Heart right ventricle (tissue), 16 donors: Measurements from ENCODE around the gene THAP7. TPM values are rescaled to one million over a fixed set of nuclear protein-coding genes. Genes with fewer than 3 reads are reported as not detected.

Experiments
- ATAC-seq, 8 donors: fragments of 200-7000 bp; cut with Tn5 transposase; one replicate each; pipeline ENCODE4 v1.9.1; 2020; ENCODE audit warnings: mild to moderate bottlenecking in 8 of 8, moderate library complexity in 8 of 8, moderate number of reproducible peaks in 1 of 8
- DNase-seq, 2 donors: peaks; one replicate each; pipeline ENCODE4 v3.0.0-alpha.2; 2020
- H3K27ac ChIP-seq, 10 donors: fragments of 200-600 bp; sonication (generic) in 2 of 10; one replicate each; pipeline versions ENCODE4 v1.5.0 to v1.8.0; 2020 to 2022; ENCODE audit warnings: mild to moderate bottlenecking in 3 of 10
- H3K27me3 ChIP-seq, 7 donors: fragments of 200-600 bp; one replicate each; pipeline ENCODE4 v1.8.0; 2021 to 2022; ENCODE audit warnings: mild to moderate bottlenecking in 2 of 7
- H3K36me3 ChIP-seq, 9 donors: fragments of 200-600 bp; sonication (generic) in 1 of 9; one replicate each; pipeline versions ENCODE4 v1.5.0 to v1.8.0; 2020 to 2022; ENCODE audit warnings: mild to moderate bottlenecking in 2 of 9
- H3K4me1 ChIP-seq, 9 donors: fragments of 200-600 bp; sonication (generic) in 1 of 9; one replicate each; pipeline versions ENCODE4 v1.5.0 to v1.8.0; 2020 to 2022; ENCODE audit warnings: mild to moderate bottlenecking in 4 of 9
- H3K4me3 ChIP-seq, 10 donors: fragments of 200-600 bp; sonication (generic) in 2 of 10; one replicate each; pipeline versions ENCODE4 v1.5.0 to v1.8.0; 2020 to 2022; ENCODE audit warnings: mild to moderate bottlenecking in 7 of 10, moderate library complexity in 2 of 10
- H3K9me3 ChIP-seq, 11 donors: fragments of 200-600 bp in 10 of 11; sonication (generic) in 2 of 11; one replicate each; pipeline versions ENCODE4 v1.5.0 to v1.8.0; 2013 to 2022; ENCODE audit warnings: mild to moderate bottlenecking in 2 of 11, control low read depth in 1 of 11, moderate library complexity in 1 of 11
- CTCF ChIP-seq, 9 donors: fragments of 200-600 bp; sonication (generic) in 2 of 9; IDR thresholded peaks; one replicate each; pipeline versions ENCODE4 v1.5.0 to v1.8.0; 2021 to 2022; ENCODE audit warnings: antibody characterized with exemption in 9 of 9, mild to moderate bottlenecking in 5 of 9, moderate library complexity in 1 of 9
- WGBS, 2 donors: extraction: QIAGEN DNeasy Blood & Tissue Kit; methylation state at CpG; one replicate each; pipeline ENCODE4 v1.1.7; 2013; ENCODE audit warnings: inconsistent platforms in 1 of 2; 5-methylcytosine and 5-hydroxymethylcytosine counted together
- intact Hi-C, 10 donors: fragments of 100-400 bp; cut with DNase I; formaldehyde crosslinking; loops; one replicate each; pipeline versions ENCODE4 v1.11.1 to v1.14.2; 2022
- polyA plus RNA-seq, 2 donors: library from polyadenylated mRNA; stranded (reverse); fragments of 200-250 nt; gene quantifications; one replicate each; pipeline ENCODE4 v1.2.3, GENCODE V29; 2013
- total RNA-seq, 10 donors: library from RNA; stranded (reverse); fragmentation: NEBNext Ultra II Directional in 3 of 10; extraction: Animal tissue kit (Norgen Biotek cat#: 25700) in 3 of 10; gene quantifications; one replicate each; pipeline versions ENCODE4 v1.2.1 to v1.2.4, GENCODE V29; 2021 to 2023
- donor health status: Arrhythmogenic right ventricular cardiomyopathy.
- donor health status: ischemic (EF 13 %, LVEDD 7.1; RV severe dilation, severe dysfunction).
- donor health status: healthy with polysubstance abuse.
- donor health status: DM: no; HTN: yes; CAD: no.
- donor health status: DM: no; HTN: no; CAD: no.
- donor health status: ischemic (EF 25% LVEDD 6.9; RV normal size, moderate dysfunction).
- donor health status: ischemic (EF 25% LVEDD 5.7; RV mildly dilated, moderate dysfunction).
- donor health status: healthy.
- donor health status: DM: yes; HTN: yes; CAD: no.
- donor health status: Ischemic cardiomyopathy.
- donor health status: ischemic (EF 35%, LVEDD 5.7; RV mildly dilated, moderate dysfunction).
- donor health status: nonischemic (EF 11% LVEDD 7.7; RV severe dilation, severe dysfunction).
- donor health status: DM: yes; HTN: yes; CAD: no.
- donor health status: PGD.
- donor health status: ischemic (EF 29% LVEDD 5.4; RV normal size, mild dysfunction).
- donor health status: nonischemic (EF 23%, LVEDD 6.1; RV moderate dilation, normal function).

THAP7 gene
- total and polyA plus RNA-seq, 12 donors, result 15.5 to 54.9 (median 18.1) TPM

DNA sequence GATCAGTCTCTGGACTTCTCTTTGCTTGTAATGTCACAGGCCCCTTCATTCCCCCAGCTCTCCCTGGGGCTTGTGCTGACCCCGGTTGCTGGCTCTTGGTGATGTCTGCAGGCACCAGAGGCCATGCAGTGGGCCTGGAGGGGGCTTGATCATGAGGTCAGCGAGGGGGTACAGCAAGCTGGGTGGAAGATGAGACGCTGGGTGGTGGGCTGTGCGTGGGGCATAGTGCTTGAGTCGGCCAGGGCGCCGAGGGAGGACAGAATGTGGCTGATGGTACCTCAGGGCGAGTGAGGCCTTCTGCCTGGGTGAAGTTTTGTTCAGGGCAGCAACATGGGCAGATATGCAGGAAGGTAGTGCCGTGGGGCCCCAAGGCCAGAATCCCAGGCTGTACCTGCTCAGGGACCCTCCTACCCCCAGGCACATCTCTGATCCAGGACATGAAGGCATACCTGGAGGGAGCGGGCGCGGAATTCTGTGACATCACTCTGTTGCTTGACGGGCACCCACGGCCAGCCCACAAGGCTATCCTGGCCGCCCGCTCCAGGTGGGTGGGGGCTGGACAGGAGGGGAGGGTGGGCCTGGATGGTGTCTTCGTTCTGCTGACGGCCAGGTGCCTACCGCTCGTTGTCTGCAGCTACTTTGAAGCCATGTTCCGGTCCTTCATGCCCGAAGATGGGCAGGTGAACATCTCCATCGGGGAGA is 6.4 kb downstream of the THAP7 start:
- H3K4me3 ChIP-seq, result no peak overlapping the region
- H3K27me3 ChIP-seq, result no peaks in the 10 kb centered on the region
- peaks cover 1 to 14% (median 11%) of the 10 kb centered on the region in 9 donors for H3K4me1 ChIP-seq
- H3K36me3 ChIP-seq, result peaks cover 0 to 100% (median 42%) of the 10 kb centered on the region in 9 donors
- WGBS, 2 donors, result 91 to 94% methylated on average over 23 of the region's 23 CpGs
- intact Hi-C loops, result no loop called here
- ATAC-seq, result no peak
- TF ChIP-seq CTCF (IDR thresholded peaks at IDR 0.05), result no peak
- DNase-seq, result no peak
- no peaks in the 10 kb centered on the region for H3K9me3 ChIP-seq
- H3K27ac ChIP-seq, result no peak overlapping the region

DNA sequence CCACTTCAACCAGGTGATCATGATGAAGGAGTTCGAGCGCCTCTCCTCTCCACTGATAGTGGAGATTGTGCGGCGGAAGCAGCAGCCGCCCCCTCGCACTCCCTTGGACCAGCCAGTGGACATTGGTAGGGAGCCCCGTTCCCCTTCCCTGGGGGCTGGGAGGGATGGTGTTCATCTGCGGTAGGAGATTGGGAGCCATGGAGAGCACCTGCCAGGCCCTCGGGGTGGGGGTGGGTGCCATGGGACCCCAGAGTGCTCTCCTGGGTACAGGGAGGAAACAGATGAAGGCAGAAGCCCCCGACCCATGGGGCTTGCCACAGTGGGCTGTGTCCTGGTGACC is 7.0 kb downstream of the THAP7 start:
- DNase-seq, result no peak
- no peak overlapping the region for H3K4me3 ChIP-seq
- TF ChIP-seq CTCF (IDR thresholded peaks at IDR 0.05), result no peak
- H3K4me1 ChIP-seq, result peaks cover 0 to 8% (median 5%) of the 10 kb centered on the region in 9 donors
- H3K27me3 ChIP-seq, result no peaks in the 10 kb centered on the region
- intact Hi-C loops, result no loop called here
- WGBS, 2 donors, result 92 to 93% methylated on average over 10 of the region's 10 CpGs
- H3K9me3 ChIP-seq, result no peaks in the 10 kb centered on the region
- peaks cover 0 to 100% (median 36%) of the 10 kb centered on the region in 9 donors for H3K36me3 ChIP-seq
- ATAC-seq, result no peak
- no peak overlapping the region for H3K27ac ChIP-seq

DNA sequence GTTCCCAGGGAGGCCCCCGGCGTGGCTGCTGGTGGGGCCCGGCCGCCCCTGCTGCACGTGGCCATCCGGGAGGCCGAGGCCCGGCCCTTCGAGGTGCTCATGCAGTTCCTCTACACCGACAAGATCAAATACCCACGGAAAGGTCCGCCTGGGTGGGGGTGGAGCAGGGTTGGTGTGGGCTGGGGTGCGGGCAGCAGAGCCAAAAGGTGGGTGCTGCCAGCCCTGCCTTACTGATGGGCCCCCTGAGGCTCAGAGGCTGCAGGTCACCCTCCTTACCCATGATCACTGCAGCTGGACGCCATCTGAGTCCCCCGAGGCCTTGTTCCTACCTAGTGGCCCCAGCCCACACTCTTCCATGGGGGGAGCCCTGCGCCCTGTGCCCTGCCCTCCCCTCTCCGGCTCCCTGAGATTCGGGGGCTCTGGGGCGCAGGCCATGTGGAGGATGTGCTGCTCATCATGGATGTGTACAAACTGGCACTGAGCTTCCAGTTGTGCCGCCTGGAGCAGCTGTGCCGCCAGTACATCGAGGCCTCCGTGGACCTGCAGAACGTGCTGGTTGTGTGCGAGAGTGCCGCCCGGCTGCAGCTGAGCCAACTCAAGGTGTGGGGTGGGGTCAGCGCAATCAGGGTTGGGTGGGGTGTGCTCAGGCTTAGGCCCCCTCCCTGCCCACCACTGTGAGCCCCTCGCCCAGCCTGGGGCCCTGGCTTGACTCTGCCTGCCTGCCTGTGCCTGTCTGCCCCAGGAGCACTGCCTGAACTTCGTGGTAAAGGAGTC is 7.6 kb downstream of the THAP7 start:
- ATAC-seq (no peak), DNase-seq (no peak)
- peaks cover 0 to 96% (median 31%) of the 10 kb centered on the region in 9 donors for H3K36me3 ChIP-seq
- no peak overlapping the region for H3K4me3 ChIP-seq
- H3K9me3 ChIP-seq, result no peaks in the 10 kb centered on the region
- intact Hi-C loops, result no loop called here
- TF ChIP-seq CTCF (IDR thresholded peaks at IDR 0.05), result no peak
- peaks cover 0 to 2% (median 0%) of the 10 kb centered on the region in 9 donors for H3K4me1 ChIP-seq
- H3K27ac ChIP-seq, result no peak overlapping the region
- WGBS, 2 donors, result 93 to 95% methylated on average over 30 of the region's 30 CpGs
- H3K27me3 ChIP-seq, result no peaks in the 10 kb centered on the region

- H3K4me1 ChIP-seq, result no peaks in the 10 kb centered on the region
- H3K36me3 ChIP-seq, result peaks cover 0 to 93% (median 29%) of the 10 kb centered on the region in 9 donors
- H3K4me3 ChIP-seq, result no peak overlapping the region
- no peak overlapping the region for H3K27ac ChIP-seq
- 94 to 95% methylated on average over 29 of the region's 29 CpGs for WGBS, 2 donors
- intact Hi-C loops, result no loop called here
- ATAC-seq, result no peak
- no peak for TF ChIP-seq CTCF (IDR thresholded peaks at IDR 0.05)
- no peaks in the 10 kb centered on the region for H3K9me3 ChIP-seq
- no peak for DNase-seq
- no peaks in the 10 kb centered on the region for H3K27me3 ChIP-seq
These were observed 8.4 kb downstream of the THAP7 start for GRCh38 chr22:20993304-20994127.
